NB4 (cell line): ENCODE results near the gene PWWP2A.
A peak's percentile ranks its signal among the peaks of the same experiment; 100 is the strongest.
"Not testable (repeated sequence)": the region's sequence is repeated elsewhere in the genome, so short reads cannot be mapped to it uniquely, and the experiment has no call there.

Source experiments
- DNase-seq: peaks from one replicate; pipeline ENCODE4 v3.0.0; 2010; ENCODE audit warnings: low read depth
- H3K4me3 ChIP-seq: one replicate; pipeline ENCODE4 v1.5.1; 2011; ENCODE audit warnings: mild to moderate bottlenecking, low read depth, low read length, moderate library complexity
- CTCF ChIP-seq: IDR thresholded peaks from one replicate; pipeline ENCODE4 v1.5.1; 2012; ENCODE audit warnings: low read depth, low read length
- MAX ChIP-seq: IDR thresholded peaks from 2 replicates; pipeline ENCODE4 v1.6.1; 2011; ENCODE audit warnings: low read depth, low read length
- MYC ChIP-seq: IDR thresholded peaks from 2 replicates; pipeline ENCODE4 v1.6.1; 2011; ENCODE audit warnings: low read depth, low read length
- POLR2A ChIP-seq: IDR thresholded peaks from 2 replicates; pipeline ENCODE4 v1.6.1; 2011; ENCODE audit warnings: mild to moderate bottlenecking; ENCODE audit not compliant: insufficient read length; ENCODE audit errors: extremely low read depth

The PWWP2A gene

GRCh38 chr5:160155017-160155750 is 35.9 kb upstream of the PWWP2A start:
- peak; percentile 25 for DNase-seq
- H3K4me3 ChIP-seq: no peak overlapping the region
- TF ChIP-seq MYC (no peak), CTCF (no peak), POLR2A (no peak), MAX (no peak)

- no peak for TF ChIP-seq CTCF
- TF ChIP-seq POLR2A: no peak
- TF ChIP-seq MYC: no peak
- TF ChIP-seq MAX: no peak
- H3K4me3 ChIP-seq: no peak overlapping the region
- no peak for DNase-seq
Observed at GRCh38 chr5:160152901-160153300, 33.7 kb upstream of the PWWP2A start.

GRCh38 chr5:160152287-160152686 is 33.0 kb upstream of the PWWP2A start:
- no peak overlapping the region for H3K4me3 ChIP-seq
- no peak for TF ChIP-seq CTCF
- no peak for TF ChIP-seq MAX
- TF ChIP-seq POLR2A: no peak
- no peak for TF ChIP-seq MYC
- no peak for DNase-seq

GRCh38 chr5:160151017-160151416 is 31.8 kb upstream of the PWWP2A start:
- no peak for DNase-seq
- TF ChIP-seq MAX: no peak
- no peak for TF ChIP-seq POLR2A
- TF ChIP-seq MYC: no peak
- no peak for TF ChIP-seq CTCF
- no peak overlapping the region for H3K4me3 ChIP-seq

- DNase-seq: no peak
- no peak overlapping the region for H3K4me3 ChIP-seq
- TF ChIP-seq MAX (no peak), CTCF (no peak), MYC (no peak), POLR2A (no peak)
Observed at GRCh38 chr5:160150381-160150780, 31.1 kb upstream of the PWWP2A start.

- DNase-seq, H3K4me3 ChIP-seq: not testable (repeated sequence)
Observed at GRCh38 chr5:160144436-160144835, 25.2 kb upstream of the PWWP2A start.
